WTC11 (cell line): ENCODE data around the gene CPNE4. TPM values are rescaled to one million over a fixed set of nuclear protein-coding genes. Genes with fewer than 3 reads are reported as not detected.

Experiments used
- ATAC-seq: fragments of 200-7000 bp; cut with Tn5 transposase; 2 replicates; pipeline ENCODE4 v1.10.0; 2021; ENCODE audit warnings: mild to moderate bottlenecking, moderate library complexity
- CTCF ChIA-PET: fragments of 300-600 bp; sonication (Branson Sonifier 250); formaldehyde crosslinking; loops from one replicate; lab custom pipeline; 2021; ENCODE audit warnings: antibody characterized with exemption; lab: Charles Lee
- POLR2A ChIA-PET: fragments of 350-600 bp; sonication (Branson Sonifier 250); formaldehyde crosslinking; loops from one replicate; lab custom pipeline; 2021; ENCODE audit warnings: antibody characterized with exemption; lab: Charles Lee
- DNase-seq: peaks from one replicate; pipeline ENCODE4 v3.0.0; 2021; ENCODE audit warnings: low spot score
- H3K27ac Mint-ChIP-seq: 2 replicates; pipeline ENCODE4 v1.8.0; 2021; ENCODE audit warnings: mixed read lengths
- H3K27me3 Mint-ChIP-seq: 2 replicates; pipeline ENCODE4 v1.8.0; 2021; ENCODE audit warnings: low read depth, mild to moderate bottlenecking, moderate library complexity, mixed read lengths
- H3K36me3 Mint-ChIP-seq: 2 replicates; pipeline ENCODE4 v1.8.0; 2021; ENCODE audit warnings: mixed read lengths
- H3K4me1 Mint-ChIP-seq: 2 replicates; pipeline ENCODE4 v1.8.0; 2022; ENCODE audit warnings: mixed read lengths
- H3K4me3 Mint-ChIP-seq: 2 replicates; pipeline ENCODE4 v1.8.0; 2021; ENCODE audit warnings: mild to moderate bottlenecking, moderate library complexity, mixed read lengths
- H3K9me3 Mint-ChIP-seq: 2 replicates; pipeline ENCODE4 v1.8.0; 2021; ENCODE audit warnings: mixed read lengths
- CREM ChIP-seq: sonication (generic); formaldehyde crosslinking; IDR thresholded peaks from 2 replicates; pipeline ENCODE4 v1.8.1; 2022; ENCODE audit warnings: mild to moderate bottlenecking, missing genetic modification reagents, moderate library complexity
- GABPB1 ChIP-seq: sonication (generic); formaldehyde crosslinking; IDR thresholded peaks from 2 replicates; pipeline ENCODE4 v1.8.1; 2023; ENCODE audit warnings: mild to moderate bottlenecking, missing genetic modification reagents
- IRF2 ChIP-seq: sonication (generic); formaldehyde crosslinking; IDR thresholded peaks from 2 replicates; pipeline ENCODE4 v1.8.0; 2022; ENCODE audit warnings: low read depth, missing genetic modification reagents, borderline replicate concordance
- JUN ChIP-seq: sonication (generic); formaldehyde crosslinking; IDR thresholded peaks from 2 replicates; pipeline ENCODE4 v1.8.0; 2023; ENCODE audit warnings: mild to moderate bottlenecking, missing genetic modification reagents
- NFE2L1 ChIP-seq: sonication (generic); formaldehyde crosslinking; IDR thresholded peaks from 2 replicates; pipeline ENCODE4 v1.8.1; 2023; ENCODE audit warnings: missing genetic modification reagents
- NFYB ChIP-seq: sonication (generic); formaldehyde crosslinking; conservative IDR thresholded peaks from 2 replicates; pipeline ENCODE4 v1.8.0; 2022; ENCODE audit warnings: low read depth, missing genetic modification reagents
- NR2C2 ChIP-seq: sonication (generic); formaldehyde crosslinking; IDR thresholded peaks from 2 replicates; pipeline ENCODE4 v1.8.0; 2022; ENCODE audit warnings: mild to moderate bottlenecking, missing genetic modification reagents
- PRRX2 ChIP-seq: fragments of 250-450 bp; sonication (Bioruptor Pico); IDR thresholded peaks from 2 replicates; pipeline ENCODE4 v1.8.0; 2021; ENCODE audit warnings: mild to moderate bottlenecking
- RELA ChIP-seq: sonication (generic); formaldehyde crosslinking; IDR thresholded peaks from 2 replicates; pipeline ENCODE4 v1.8.1; 2022; ENCODE audit warnings: missing genetic modification reagents, mild to moderate bottlenecking, borderline replicate concordance
- SP1 ChIP-seq: sonication (generic); formaldehyde crosslinking; conservative IDR thresholded peaks from 2 replicates; pipeline ENCODE4 v1.8.1; 2022; ENCODE audit warnings: missing genetic modification reagents
- ZNF121 ChIP-seq: sonication (generic); formaldehyde crosslinking; IDR thresholded peaks from 2 replicates; pipeline ENCODE4 v1.8.0; 2023; ENCODE audit warnings: missing genetic modification reagents
- ZNF317 ChIP-seq: sonication (generic); formaldehyde crosslinking; IDR thresholded peaks from 2 replicates; pipeline ENCODE4 v1.8.1; 2023; ENCODE audit warnings: low read depth, mild to moderate bottlenecking, moderate library complexity, missing genetic modification reagents, borderline replicate concordance
- ZNF416 ChIP-seq: fragments of 250-450 bp; sonication (Bioruptor Pico); IDR thresholded peaks from 2 replicates; pipeline ENCODE4 v1.9.0; 2021; ENCODE audit warnings: mild to moderate bottlenecking, inconsistent platforms
- ZNF423 ChIP-seq: fragments of 250-450 bp; sonication (Bioruptor Pico); IDR thresholded peaks from 2 replicates; pipeline ENCODE4 v2.1.2; 2022; ENCODE audit warnings: mild to moderate bottlenecking, moderate library complexity
- total RNA-seq: library from RNA; stranded (reverse); gene quantifications from 3 replicates; pipeline ENCODE4 v1.2.3, GENCODE V29; 2021
- TF ChIP-seq, protein P1 (sequence below): sonication (generic); formaldehyde crosslinking; IDR thresholded peaks from 2 replicates; pipeline ENCODE4 v1.8.1; 2022; ENCODE audit warnings: mild to moderate bottlenecking, missing genetic modification reagents, moderate library complexity, borderline replicate concordance
- TF ChIP-seq, protein P2 (sequence below): fragments of 250-450 bp; sonication (Bioruptor Pico); IDR thresholded peaks from 2 replicates; pipeline ENCODE4 v1.9.0; 2021; ENCODE audit warnings: mild to moderate bottlenecking
- TF ChIP-seq, protein P3 (sequence below): sonication (generic); formaldehyde crosslinking; IDR thresholded peaks from 2 replicates; pipeline ENCODE4 v1.8.0; 2023; ENCODE audit warnings: missing genetic modification reagents, mild to moderate bottlenecking, borderline replicate concordance
- TF ChIP-seq, protein P4 (sequence below): sonication (generic); formaldehyde crosslinking; IDR thresholded peaks from 2 replicates; pipeline ENCODE4 v1.8.1; 2023; ENCODE audit warnings: mild to moderate bottlenecking, moderate library complexity, missing genetic modification reagents
- TF ChIP-seq, protein P5 (sequence below): sonication (generic); formaldehyde crosslinking; IDR thresholded peaks from 2 replicates; pipeline ENCODE4 v1.8.1; 2022; ENCODE audit warnings: mild to moderate bottlenecking, moderate library complexity, missing genetic modification reagents
- TF ChIP-seq, protein P6 (sequence below): sonication (generic); formaldehyde crosslinking; conservative IDR thresholded peaks from 2 replicates; pipeline ENCODE4 v1.8.1; 2022; ENCODE audit warnings: mild to moderate bottlenecking, missing genetic modification reagents
- TF ChIP-seq, protein P7 (sequence below): sonication (generic); formaldehyde crosslinking; IDR thresholded peaks from 2 replicates; pipeline ENCODE4 v1.8.1; 2022; ENCODE audit warnings: missing genetic modification reagents, borderline replicate concordance
- TF ChIP-seq, protein P8 (sequence below): fragments of 200-600 bp; IDR thresholded peaks from 2 replicates; pipeline ENCODE4 v1.8.0; 2022; ENCODE audit warnings: antibody characterized with exemption

The CPNE4 gene
- total RNA-seq, 1 experiment from 2014 or later = 2.4 TPM

DNA sequence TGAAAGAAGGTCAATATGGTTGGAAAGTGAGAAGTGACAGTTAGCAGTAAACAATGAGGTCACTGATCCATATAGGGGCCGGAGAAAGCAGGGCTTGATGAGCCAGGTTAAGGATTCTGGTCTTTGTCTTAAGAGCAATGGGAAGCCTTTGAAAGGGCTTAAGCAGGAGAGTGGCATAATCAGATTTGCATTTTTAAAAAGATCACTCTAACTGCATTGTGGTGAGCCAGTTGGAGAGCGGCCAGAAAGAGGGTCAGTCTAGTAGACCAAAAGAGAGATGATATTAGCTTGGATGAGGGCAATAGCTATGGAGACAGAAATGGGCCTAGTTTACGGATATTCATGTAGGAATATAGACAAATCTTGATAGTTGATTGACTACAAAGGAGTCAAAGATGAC, 46.6 kb downstream of the CPNE4 start:
- H3K4me3 Mint-ChIP-seq = no peak overlapping the region
- H3K36me3 Mint-ChIP-seq = peaks cover 26% of the 10 kb centered on the region
- H3K27me3 Mint-ChIP-seq = peaks cover 2% of the 10 kb centered on the region
- ChIA-PET POLR2A (no interaction called here), CTCF (no interaction called here)
- H3K4me1 Mint-ChIP-seq = no peaks in the 10 kb centered on the region
- no peak overlapping the region for H3K27ac Mint-ChIP-seq
- DNase-seq (no peak), ATAC-seq (no peak)
- no peak for TF ChIP-seq SP1 (CRISPR knock-in tag)
- TF ChIP-seq, protein P1, sequence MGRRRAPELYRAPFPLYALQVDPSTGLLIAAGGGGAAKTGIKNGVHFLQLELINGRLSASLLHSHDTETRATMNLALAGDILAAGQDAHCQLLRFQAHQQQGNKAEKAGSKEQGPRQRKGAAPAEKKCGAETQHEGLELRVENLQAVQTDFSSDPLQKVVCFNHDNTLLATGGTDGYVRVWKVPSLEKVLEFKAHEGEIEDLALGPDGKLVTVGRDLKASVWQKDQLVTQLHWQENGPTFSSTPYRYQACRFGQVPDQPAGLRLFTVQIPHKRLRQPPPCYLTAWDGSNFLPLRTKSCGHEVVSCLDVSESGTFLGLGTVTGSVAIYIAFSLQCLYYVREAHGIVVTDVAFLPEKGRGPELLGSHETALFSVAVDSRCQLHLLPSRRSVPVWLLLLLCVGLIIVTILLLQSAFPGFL (CRISPR knock-in tag) = no peak
- no peak for TF ChIP-seq NR2C2 (CRISPR knock-in tag)
- no peak for TF ChIP-seq RELA
- no peak for TF ChIP-seq IRF2 (CRISPR knock-in tag)
- TF ChIP-seq ZNF416 (CRISPR knock-in tag) = no peak
- TF ChIP-seq ZNF423 (CRISPR knock-in tag) = no peak
- TF ChIP-seq, protein P2, sequence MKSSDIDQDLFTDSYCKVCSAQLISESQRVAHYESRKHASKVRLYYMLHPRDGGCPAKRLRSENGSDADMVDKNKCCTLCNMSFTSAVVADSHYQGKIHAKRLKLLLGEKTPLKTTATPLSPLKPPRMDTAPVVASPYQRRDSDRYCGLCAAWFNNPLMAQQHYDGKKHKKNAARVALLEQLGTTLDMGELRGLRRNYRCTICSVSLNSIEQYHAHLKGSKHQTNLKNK (CRISPR knock-in tag) = no peak
- no peak for TF ChIP-seq GABPB1
- peaks cover 35% of the 10 kb centered on the region for H3K9me3 Mint-ChIP-seq

DNA sequence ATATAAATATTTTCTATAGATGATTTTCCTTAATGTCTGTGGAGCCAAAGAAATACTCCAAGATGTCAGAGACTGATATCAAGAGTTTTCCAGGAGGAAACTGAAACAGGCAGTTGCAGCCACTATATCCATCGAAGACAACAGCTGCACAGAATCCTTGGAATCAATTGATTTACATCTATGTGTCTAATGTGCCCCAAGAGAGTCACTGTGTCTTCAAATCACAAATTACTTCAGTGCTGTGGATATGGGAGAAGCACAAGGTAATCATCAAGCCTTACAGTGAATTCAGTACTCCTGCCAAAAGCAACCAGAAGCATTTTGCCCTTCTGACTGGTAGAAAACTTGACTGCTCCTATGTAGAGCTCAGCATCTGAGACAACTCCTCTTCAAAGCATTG, 51.1 kb downstream of the CPNE4 start:
- DNase-seq = no peak
- H3K4me3 Mint-ChIP-seq = no peak overlapping the region
- CTCF ChIA-PET = no interaction called here
- POLR2A ChIA-PET = no interaction called here
- no peak for ATAC-seq
- no peak overlapping the region for H3K27ac Mint-ChIP-seq
- no peaks in the 10 kb centered on the region for H3K4me1 Mint-ChIP-seq
- H3K36me3 Mint-ChIP-seq = no peaks in the 10 kb centered on the region; the same call in 1 of the 2 replicates
- no peaks in the 10 kb centered on the region for H3K27me3 Mint-ChIP-seq
- H3K9me3 Mint-ChIP-seq = peaks cover 25% of the 10 kb centered on the region
- TF ChIP-seq GABPB1 = no peak
- TF ChIP-seq, protein P3, sequence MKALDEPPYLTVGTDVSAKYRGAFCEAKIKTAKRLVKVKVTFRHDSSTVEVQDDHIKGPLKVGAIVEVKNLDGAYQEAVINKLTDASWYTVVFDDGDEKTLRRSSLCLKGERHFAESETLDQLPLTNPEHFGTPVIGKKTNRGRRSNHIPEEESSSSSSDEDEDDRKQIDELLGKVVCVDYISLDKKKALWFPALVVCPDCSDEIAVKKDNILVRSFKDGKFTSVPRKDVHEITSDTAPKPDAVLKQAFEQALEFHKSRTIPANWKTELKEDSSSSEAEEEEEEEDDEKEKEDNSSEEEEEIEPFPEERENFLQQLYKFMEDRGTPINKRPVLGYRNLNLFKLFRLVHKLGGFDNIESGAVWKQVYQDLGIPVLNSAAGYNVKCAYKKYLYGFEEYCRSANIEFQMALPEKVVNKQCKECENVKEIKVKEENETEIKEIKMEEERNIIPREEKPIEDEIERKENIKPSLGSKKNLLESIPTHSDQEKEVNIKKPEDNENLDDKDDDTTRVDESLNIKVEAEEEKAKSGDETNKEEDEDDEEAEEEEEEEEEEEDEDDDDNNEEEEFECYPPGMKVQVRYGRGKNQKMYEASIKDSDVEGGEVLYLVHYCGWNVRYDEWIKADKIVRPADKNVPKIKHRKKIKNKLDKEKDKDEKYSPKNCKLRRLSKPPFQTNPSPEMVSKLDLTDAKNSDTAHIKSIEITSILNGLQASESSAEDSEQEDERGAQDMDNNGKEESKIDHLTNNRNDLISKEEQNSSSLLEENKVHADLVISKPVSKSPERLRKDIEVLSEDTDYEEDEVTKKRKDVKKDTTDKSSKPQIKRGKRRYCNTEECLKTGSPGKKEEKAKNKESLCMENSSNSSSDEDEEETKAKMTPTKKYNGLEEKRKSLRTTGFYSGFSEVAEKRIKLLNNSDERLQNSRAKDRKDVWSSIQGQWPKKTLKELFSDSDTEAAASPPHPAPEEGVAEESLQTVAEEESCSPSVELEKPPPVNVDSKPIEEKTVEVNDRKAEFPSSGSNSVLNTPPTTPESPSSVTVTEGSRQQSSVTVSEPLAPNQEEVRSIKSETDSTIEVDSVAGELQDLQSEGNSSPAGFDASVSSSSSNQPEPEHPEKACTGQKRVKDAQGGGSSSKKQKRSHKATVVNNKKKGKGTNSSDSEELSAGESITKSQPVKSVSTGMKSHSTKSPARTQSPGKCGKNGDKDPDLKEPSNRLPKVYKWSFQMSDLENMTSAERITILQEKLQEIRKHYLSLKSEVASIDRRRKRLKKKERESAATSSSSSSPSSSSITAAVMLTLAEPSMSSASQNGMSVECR (CRISPR knock-in tag) = no peak
- TF ChIP-seq, protein P4, sequence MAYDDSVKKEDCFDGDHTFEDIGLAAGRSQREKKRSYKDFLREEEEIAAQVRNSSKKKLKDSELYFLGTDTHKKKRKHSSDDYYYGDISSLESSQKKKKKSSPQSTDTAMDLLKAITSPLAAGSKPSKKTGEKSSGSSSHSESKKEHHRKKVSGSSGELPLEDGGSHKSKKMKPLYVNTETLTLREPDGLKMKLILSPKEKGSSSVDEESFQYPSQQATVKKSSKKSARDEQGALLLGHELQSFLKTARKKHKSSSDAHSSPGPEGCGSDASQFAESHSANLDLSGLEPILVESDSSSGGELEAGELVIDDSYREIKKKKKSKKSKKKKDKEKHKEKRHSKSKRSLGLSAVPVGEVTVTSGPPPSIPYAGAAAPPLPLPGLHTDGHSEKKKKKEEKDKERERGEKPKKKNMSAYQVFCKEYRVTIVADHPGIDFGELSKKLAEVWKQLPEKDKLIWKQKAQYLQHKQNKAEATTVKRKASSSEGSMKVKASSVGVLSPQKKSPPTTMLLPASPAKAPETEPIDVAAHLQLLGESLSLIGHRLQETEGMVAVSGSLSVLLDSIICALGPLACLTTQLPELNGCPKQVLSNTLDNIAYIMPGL = no peak
- TF ChIP-seq, protein P5, sequence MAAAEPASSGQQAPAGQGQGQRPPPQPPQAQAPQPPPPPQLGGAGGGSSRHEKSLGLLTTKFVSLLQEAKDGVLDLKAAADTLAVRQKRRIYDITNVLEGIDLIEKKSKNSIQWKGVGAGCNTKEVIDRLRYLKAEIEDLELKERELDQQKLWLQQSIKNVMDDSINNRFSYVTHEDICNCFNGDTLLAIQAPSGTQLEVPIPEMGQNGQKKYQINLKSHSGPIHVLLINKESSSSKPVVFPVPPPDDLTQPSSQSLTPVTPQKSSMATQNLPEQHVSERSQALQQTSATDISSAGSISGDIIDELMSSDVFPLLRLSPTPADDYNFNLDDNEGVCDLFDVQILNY = no peak
- TF ChIP-seq NFE2L1 = no peak
- TF ChIP-seq JUN (CRISPR knock-in tag) = no peak
- TF ChIP-seq, protein P6, sequence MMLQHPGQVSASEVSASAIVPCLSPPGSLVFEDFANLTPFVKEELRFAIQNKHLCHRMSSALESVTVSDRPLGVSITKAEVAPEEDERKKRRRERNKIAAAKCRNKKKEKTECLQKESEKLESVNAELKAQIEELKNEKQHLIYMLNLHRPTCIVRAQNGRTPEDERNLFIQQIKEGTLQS (CRISPR knock-in tag) = no peak
- TF ChIP-seq ZNF121 (CRISPR knock-in tag) = no peak
- TF ChIP-seq ZNF416 (CRISPR knock-in tag) = no peak
- TF ChIP-seq, protein P7, sequence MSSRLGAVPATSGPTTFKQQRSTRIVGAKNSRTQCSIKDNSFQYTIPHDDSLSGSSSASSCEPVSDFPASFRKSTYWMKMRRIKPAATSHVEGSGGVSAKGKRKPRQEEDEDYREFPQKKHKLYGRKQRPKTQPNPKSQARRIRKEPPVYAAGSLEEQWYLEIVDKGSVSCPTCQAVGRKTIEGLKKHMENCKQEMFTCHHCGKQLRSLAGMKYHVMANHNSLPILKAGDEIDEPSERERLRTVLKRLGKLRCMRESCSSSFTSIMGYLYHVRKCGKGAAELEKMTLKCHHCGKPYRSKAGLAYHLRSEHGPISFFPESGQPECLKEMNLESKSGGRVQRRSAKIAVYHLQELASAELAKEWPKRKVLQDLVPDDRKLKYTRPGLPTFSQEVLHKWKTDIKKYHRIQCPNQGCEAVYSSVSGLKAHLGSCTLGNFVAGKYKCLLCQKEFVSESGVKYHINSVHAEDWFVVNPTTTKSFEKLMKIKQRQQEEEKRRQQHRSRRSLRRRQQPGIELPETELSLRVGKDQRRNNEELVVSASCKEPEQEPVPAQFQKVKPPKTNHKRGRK (CRISPR knock-in tag) = no peak
- TF ChIP-seq, protein P8, sequence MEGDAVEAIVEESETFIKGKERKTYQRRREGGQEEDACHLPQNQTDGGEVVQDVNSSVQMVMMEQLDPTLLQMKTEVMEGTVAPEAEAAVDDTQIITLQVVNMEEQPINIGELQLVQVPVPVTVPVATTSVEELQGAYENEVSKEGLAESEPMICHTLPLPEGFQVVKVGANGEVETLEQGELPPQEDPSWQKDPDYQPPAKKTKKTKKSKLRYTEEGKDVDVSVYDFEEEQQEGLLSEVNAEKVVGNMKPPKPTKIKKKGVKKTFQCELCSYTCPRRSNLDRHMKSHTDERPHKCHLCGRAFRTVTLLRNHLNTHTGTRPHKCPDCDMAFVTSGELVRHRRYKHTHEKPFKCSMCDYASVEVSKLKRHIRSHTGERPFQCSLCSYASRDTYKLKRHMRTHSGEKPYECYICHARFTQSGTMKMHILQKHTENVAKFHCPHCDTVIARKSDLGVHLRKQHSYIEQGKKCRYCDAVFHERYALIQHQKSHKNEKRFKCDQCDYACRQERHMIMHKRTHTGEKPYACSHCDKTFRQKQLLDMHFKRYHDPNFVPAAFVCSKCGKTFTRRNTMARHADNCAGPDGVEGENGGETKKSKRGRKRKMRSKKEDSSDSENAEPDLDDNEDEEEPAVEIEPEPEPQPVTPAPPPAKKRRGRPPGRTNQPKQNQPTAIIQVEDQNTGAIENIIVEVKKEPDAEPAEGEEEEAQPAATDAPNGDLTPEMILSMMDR = no peak
- TF ChIP-seq ZNF317 (CRISPR knock-in tag) = no peak
- no peak for TF ChIP-seq PRRX2 (CRISPR knock-in tag)
- TF ChIP-seq CREM (CRISPR knock-in tag) = no peak
- TF ChIP-seq NFYB = no peak
